Measurements from ENCODE around the gene OR1F1.
"Not testable (repeated sequence)": the region's sequence is repeated elsewhere in the genome, so short reads cannot be mapped to it uniquely, and the experiment has no call there.

OR1F1 gene

GRCh38 chr16:3152027-3152276 is 36.1 kb upstream of the OR1F1 start:
- DNase-seq = no peak

DNA sequence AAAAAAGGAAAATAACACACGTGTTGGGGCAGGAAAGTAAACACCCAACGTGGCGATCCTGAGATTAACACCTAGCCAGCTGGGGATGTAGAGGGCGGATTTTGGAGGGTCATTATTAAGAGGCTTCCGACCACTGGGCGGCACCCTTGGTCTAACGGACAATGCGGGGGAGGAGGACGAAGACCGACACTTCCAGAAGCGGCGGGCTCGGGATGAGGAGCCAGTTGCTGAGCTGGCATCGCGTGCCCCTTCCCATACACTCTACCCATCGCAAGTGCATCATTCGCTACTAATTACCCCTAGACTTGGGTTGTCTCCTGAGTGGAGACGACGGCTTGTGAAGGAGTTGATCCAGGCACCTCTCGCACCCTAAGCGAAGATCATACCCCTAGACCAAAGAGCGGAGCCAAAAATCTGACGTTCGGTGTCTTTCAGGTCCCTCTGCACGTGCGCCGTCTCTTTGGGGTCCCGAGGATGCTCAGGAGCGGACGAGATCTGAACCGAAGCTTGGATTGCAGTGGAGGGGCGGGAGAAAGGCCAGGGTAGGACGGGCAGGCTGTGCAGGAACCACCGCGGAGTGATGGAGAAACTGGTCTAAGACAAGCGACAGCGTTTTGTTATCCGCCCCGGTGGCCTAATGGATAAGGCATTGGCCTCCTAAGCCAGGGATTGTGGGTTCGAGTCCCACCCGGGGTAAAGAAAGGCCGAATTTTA is 35.6 kb upstream of the OR1F1 start:
- peak; percentile 97 for DNase-seq

DNA sequence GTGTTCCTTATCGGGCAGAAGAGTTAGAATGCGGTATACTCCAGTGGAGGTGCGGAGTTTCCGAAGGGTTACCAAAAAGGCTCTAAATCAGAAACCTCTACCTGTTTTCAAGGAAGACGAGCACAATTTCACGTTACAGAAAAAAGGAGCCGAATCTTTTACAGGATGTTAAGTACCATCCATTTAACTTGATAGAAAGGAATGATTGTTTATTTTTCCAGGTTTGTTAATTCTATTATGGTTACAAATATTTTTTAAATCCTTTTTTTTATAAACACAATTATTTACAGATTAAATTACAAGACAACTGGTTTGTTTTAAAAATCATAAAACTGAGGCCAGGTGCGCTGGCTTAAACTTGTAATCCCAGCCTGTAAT is 35.0 kb upstream of the OR1F1 start:
- DNase-seq = no peak

GRCh38 chr16:3155181-3155580 is 32.8 kb upstream of the OR1F1 start:
- no peak for DNase-seq

- DNase-seq = no peak
These were observed 32.0 kb upstream of the OR1F1 start for GRCh38 chr16:3155972-3156371.

- DNase-seq = peak; percentile 90
These were observed 30.6 kb upstream of the OR1F1 start for GRCh38 chr16:3157229-3158025.

DNA sequence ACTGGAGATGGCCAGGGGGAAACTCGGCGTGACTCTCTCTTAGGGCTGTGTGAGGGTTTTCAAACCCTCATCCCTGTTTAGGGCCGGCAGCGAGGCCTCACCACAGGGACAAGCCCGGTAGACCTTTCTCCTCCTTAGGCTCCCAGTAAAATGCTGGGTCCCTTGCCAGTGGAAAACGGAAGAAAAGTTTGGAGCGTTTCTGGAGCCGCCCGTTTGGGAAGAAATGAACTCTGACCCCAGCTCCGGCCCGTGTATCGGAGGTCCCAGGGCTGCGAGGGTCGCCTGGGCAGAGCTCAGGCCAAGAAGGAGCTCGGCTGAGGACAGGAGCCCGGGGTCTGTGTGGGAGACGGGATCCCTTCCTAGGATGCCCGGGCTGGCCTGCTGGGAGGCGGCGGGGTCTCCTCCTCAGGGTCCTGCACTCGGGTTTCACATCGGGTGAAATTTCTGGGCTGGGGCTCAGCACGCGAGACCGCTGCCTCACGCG is 29.9 kb upstream of the OR1F1 start:
- no peak for DNase-seq

GRCh38 chr16:3158510-3159314 is 29.3 kb upstream of the OR1F1 start:
- DNase-seq = peak; percentile 95

DNA sequence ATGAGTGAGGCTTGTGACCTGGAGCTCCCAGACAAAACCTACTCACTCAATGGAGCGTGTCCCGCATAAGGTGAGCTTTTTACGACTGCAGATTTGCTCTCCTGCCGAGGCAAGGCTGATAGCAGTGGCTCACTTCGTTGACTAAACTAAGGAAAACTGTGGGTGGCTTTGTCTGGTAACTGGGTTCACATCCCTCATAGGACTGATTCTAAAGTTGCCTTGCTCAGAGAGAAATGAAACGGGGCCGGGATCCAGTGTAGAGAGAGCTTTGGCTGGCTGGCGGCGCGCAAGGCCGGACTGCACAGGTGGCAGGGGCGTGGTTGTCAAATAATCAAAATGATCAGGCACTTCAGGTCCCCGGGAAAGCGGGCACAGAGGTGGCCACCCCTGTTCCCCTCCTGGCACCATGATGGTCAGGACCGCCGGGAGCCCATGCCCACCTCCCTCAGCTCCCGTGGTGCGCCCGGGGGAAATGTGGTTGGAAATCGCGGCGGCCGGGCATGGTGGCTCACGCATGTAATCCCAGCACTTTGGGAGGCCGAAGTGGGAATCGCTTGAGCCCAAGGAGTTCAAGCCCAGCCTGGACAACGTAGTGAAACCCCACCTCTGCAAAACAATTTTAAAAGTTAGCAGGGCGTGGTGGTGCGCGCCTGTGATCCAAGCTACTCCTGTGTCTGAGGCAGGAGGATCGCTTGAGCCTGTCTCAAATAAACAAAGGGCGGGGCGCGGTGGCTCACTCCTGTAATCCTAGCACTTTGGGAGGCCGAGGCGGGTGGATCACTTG is 26.6 kb upstream of the OR1F1 start:
- no peak for DNase-seq

DNA sequence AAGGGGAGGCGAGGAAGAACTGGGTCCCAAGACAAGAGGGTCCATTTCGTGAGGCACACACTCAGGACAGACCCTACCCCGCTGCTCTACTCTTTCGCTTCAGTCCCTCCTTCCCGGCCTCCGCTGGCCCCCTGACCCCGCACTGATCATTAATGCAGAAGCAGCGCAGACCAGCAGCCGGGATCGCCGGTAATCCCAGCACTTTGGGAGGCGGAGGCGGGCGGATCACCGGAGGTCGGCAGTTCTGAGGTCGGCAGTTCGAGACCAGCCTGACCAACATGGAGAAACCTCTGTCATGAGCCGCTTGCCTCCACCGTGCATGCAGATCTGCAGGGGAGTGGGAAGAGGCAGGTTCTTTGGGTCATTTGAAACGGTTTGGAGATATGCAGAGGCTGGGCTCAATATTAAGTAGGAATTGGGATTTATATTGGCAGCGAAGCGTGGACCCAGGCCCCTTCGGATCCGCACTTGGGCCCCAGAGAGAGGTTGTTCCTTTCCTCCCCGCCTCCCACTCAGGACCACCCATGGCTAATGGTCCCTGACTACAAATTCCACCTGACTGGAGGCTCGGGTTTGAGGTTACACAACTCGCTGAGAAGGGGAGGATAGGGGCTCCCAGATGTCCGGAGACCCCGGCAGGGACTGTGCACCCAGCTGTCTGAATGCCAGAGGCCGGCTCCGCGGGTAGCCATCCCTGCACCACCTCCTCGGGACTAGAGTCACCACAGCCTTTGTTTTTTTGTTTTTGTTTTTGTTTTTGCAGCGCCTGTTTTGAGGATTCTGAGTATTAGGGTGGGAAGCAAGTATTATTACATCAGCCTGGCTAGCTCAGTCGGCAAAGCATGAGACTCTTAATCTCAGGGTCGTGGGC is 23.6 kb upstream of the OR1F1 start:
- no peak for DNase-seq

DNA sequence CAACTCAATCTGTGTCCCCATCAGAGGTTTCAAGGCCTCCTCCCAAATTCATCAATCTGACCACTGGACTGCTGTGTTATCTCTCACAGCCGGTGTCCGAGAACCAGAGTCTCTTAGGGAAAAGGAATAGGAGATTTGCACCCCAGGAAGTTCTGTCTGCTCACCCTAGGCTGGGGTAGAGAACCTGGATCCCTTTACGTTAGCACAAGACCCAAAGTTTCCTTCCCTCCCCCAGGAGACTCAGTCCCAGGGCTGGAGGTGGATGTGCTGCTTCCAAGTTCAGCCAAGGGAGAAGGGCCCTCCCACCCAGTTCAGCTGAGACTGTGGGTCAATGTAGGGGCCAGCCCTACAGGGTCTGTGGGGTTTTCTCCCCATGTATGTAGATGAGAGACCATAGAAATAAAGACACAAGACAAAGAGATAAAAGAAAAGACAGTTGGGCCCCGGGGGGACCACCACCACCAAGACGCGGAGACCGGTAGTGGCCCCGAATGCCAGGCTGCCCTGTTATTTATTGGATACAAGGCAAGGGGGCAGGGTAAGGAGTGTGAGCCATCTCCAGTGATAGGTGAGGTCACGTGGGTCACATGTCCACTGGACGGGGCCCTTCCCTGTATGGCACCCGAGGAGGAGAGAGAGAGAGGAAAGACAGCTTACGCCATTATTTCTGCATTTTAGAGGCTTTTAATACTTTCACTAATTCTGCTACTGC is 22.7 kb upstream of the OR1F1 start:
- no peak for DNase-seq

GRCh38 chr16:3166505-3166886 is 21.5 kb upstream of the OR1F1 start:
- DNase-seq = no peak

- DNase-seq = not testable (repeated sequence)
These were observed 19.3 kb upstream of the OR1F1 start for GRCh38 chr16:3168729-3169128.

- peak; percentile 59 for DNase-seq
These were observed 17.4 kb upstream of the OR1F1 start for GRCh38 chr16:3170440-3171180.

- peak; percentile 62 for DNase-seq
These were observed 16.7 kb upstream of the OR1F1 start for GRCh38 chr16:3171181-3171854.

DNA sequence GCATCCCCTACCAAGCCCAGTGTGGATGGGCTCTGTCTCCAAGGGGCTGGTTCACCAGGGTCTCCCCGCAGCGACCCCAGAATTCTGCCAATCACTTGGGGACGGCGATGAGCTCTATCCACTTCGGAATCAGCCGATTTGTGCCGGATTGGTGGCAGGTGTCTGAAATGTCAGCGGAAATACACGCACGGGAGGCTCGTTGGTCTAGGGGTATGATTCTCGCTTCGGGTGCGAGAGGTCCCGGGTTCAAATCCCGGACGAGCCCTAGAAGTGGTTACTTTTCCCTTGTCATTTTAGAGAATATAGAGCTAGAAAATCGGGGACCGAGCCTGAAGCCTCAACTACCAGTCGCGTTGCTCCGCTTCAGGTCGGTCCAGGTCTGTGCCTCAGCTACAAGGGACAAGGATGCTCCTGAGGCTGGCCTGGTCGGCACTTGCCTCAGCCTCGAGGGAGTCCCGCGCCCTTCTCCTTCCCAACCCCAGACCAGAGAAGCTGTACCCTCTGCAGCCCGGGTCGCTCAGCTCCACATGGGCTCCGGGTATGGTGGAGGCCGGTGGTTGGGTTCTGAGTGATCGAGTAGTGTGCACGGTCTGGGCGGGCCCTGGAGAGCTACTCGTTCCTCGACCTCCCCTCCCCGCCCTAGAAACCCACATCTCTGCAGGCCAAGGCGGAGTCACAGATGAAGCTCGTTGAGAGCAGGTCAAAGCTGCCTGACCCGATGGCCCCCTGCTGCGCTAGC is 16.0 kb upstream of the OR1F1 start:
- peak; percentile 91 for DNase-seq

DNA sequence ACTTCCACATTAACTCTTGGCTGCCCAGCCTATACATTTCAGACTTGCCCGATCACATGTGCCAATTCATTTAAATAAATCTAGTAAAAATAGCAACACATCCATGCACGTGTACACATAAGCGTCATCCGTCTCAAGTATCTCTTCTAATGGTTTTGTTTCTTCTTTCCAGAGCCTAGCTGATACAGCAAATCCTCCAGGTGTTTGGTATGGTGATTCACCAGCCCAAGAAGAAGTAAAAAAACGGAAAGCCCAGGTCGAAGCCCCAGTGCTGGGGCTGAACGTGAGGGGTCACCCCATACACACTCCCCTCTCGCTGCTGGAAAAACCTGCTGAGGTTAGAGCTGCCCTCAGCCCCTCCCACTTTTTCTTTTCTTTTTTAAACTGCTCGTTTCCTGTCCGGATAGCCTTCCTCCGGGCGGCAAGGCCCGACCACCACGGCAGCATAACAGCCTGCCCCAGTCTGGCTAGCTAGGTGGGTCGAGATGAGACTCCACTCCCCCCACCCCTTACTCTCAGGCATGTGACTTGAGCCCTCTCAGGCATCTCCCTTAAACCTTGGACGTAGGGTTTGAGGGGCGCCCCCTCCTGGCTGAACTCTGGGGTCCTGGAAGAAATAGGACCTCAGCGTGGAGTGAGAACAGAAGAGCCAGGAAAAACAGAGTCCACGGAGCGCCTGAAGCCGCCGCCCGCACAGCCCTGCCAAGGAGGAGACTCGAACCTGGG is 13.9 kb upstream of the OR1F1 start:
- DNase-seq = peak; percentile 69

GRCh38 chr16:3174618-3175148 is 13.3 kb upstream of the OR1F1 start:
- DNase-seq = no peak
